ENCODE results near the gene GALNT18. TPM values are rescaled to one million over a fixed set of nuclear protein-coding genes. Genes with fewer than 3 reads are reported as not detected.

The GALNT18 gene
- total RNA-seq, 4 donors from 2014 or later = 3.5 to 31.4 (median 11.1) TPM

- H3K4me3 ChIP-seq = no peak overlapping the region
- H3K36me3 ChIP-seq = no peaks in the 10 kb centered on the region
- no peak overlapping the region for H3K27ac ChIP-seq
- H3K4me1 ChIP-seq = no peaks in the 10 kb centered on the region
- no peak for DNase-seq
- TF ChIP-seq CTCF (IDR thresholded peaks at IDR 0.05) (no peak), POLR2A (IDR thresholded peaks at IDR 0.05) (no peak)
- no peaks in the 10 kb centered on the region for H3K9me3 ChIP-seq
- no peaks in the 10 kb centered on the region for H3K27me3 ChIP-seq
Observed at GRCh38 chr11:11260903-11261302, 360.9 kb downstream of the GALNT18 start.

- Histone ChIP-seq H3K27me3 (no peaks in the 10 kb centered on the region), H3K4me3 (no peak overlapping the region), H3K27ac (no peak overlapping the region), H3K36me3 (no peaks in the 10 kb centered on the region), H3K9me3 (no peaks in the 10 kb centered on the region), H3K4me1 (no peaks in the 10 kb centered on the region)
- DNase-seq = no peak
- TF ChIP-seq CTCF (IDR thresholded peaks at IDR 0.05) = no peak
- TF ChIP-seq POLR2A (IDR thresholded peaks at IDR 0.05) = no peak
Observed at GRCh38 chr11:11253995-11254394, 367.8 kb downstream of the GALNT18 start.

- TF ChIP-seq POLR2A (IDR thresholded peaks at IDR 0.05) = no peak
- TF ChIP-seq CTCF (IDR thresholded peaks at IDR 0.05) = no peak
- Histone ChIP-seq H3K36me3 (no peaks in the 10 kb centered on the region), H3K4me1 (no peaks in the 10 kb centered on the region), H3K9me3 (no peaks in the 10 kb centered on the region), H3K27ac (no peak overlapping the region), H3K27me3 (no peaks in the 10 kb centered on the region), H3K4me3 (no peak overlapping the region)
- DNase-seq = no peak
Observed at GRCh38 chr11:11253497-11253896, 368.3 kb downstream of the GALNT18 start.

- Histone ChIP-seq H3K4me1 (no peaks in the 10 kb centered on the region), H3K36me3 (no peaks in the 10 kb centered on the region), H3K9me3 (no peaks in the 10 kb centered on the region), H3K27me3 (no peaks in the 10 kb centered on the region), H3K27ac (no peak overlapping the region), H3K4me3 (no peak overlapping the region)
- TF ChIP-seq CTCF (IDR thresholded peaks at IDR 0.05) = no peak
- TF ChIP-seq POLR2A (IDR thresholded peaks at IDR 0.05) = no peak
- DNase-seq = no peak
Observed at GRCh38 chr11:11252403-11252802, 369.4 kb downstream of the GALNT18 start.

GRCh38 chr11:11251394-11251970, 370.3 kb downstream of the GALNT18 start:
- no peak for DNase-seq
- TF ChIP-seq POLR2A (IDR thresholded peaks at IDR 0.05) (no peak), CTCF (IDR thresholded peaks at IDR 0.05) (no peak)
- Histone ChIP-seq H3K36me3 (no peaks in the 10 kb centered on the region), H3K4me1 (no peaks in the 10 kb centered on the region), H3K4me3 (no peak overlapping the region), H3K9me3 (no peaks in the 10 kb centered on the region), H3K27me3 (no peaks in the 10 kb centered on the region), H3K27ac (no peak overlapping the region)

GRCh38 chr11:11250470-11250869, 371.3 kb downstream of the GALNT18 start:
- TF ChIP-seq CTCF (IDR thresholded peaks at IDR 0.05) (no peak), POLR2A (IDR thresholded peaks at IDR 0.05) (no peak)
- no peaks in the 10 kb centered on the region for H3K27me3 ChIP-seq
- no peak overlapping the region for H3K27ac ChIP-seq
- no peaks in the 10 kb centered on the region for H3K36me3 ChIP-seq
- DNase-seq = no peak
- no peaks in the 10 kb centered on the region for H3K9me3 ChIP-seq
- H3K4me3 ChIP-seq = no peak overlapping the region
- peaks cover 0 to 1% (median 0%) of the 10 kb centered on the region in 4 donors for H3K4me1 ChIP-seq
